A549 (cell line): ENCODE results near the gene TMEM106C. TPM values are rescaled to one million over a fixed set of nuclear protein-coding genes. Genes with fewer than 3 reads are reported as not detected.

Source experiments
- ATAC-seq, 2 experiments: fragments of 200-7000 bp in 1 of 2; fragments of >200 bp in 1 of 2; cut with Nextera tagmentation in 1 of 2; cut with Tn5 transposase in 1 of 2; 3 replicates each; pipeline versions ENCODE4 v1.8.0 to v1.9.1; 2018 to 2020; ENCODE audit warnings: mild to moderate bottlenecking in 1 of 2, moderate library complexity in 1 of 2
- CTCF ChIA-PET: fragments of 300-600 bp; sonication (Branson Sonifier 250); formaldehyde crosslinking; extraction: SDS; loops from one replicate; lab custom pipeline; 2021; ENCODE audit warnings: antibody characterized with exemption, inconsistent platforms; lab: Yijun Ruan, JAX
- POLR2A ChIA-PET: fragments of 350-600 bp; formaldehyde crosslinking; extraction: SDS; loops from one replicate; lab custom pipeline; 2021; ENCODE audit warnings: antibody characterized with exemption, inconsistent platforms; lab: Yijun Ruan, JAX
- DNase-seq, 2 experiments: peaks; one replicate each; pipeline versions ENCODE4 v3.0.0 to v3.0.0-alpha.2; 2011 to 2016; ENCODE audit warnings: low read depth in 1 of 2, low spot score in 1 of 2
- FAIRE-seq: peaks from 2 replicates; lab custom pipeline; 2011; peaks lifted over from hg19 to GRCh38; lab: Jason Lieb, UNC
- H3K27ac ChIP-seq, 2 experiments: fragments of >200 bp; sonication (Bioruptor Twin); formaldehyde crosslinking; 3 replicates each; pipeline ENCODE4 v1.5.1; 2016 to 2017
- H3K4me1 ChIP-seq: fragments of >200 bp; sonication (Bioruptor Twin); formaldehyde crosslinking; 3 replicates; pipeline ENCODE4 v1.6.1; 2016
- H3K4me2 ChIP-seq: fragments of >200 bp; sonication (Bioruptor Twin); formaldehyde crosslinking; 3 replicates; pipeline ENCODE4 v1.6.1; 2016
- H3K4me3 ChIP-seq: fragments of >200 bp; sonication (Bioruptor Twin); formaldehyde crosslinking; 3 replicates; pipeline ENCODE4 v1.5.1; 2016
- H3K9me3 ChIP-seq: fragments of >200 bp; sonication (Bioruptor Twin); formaldehyde crosslinking; 3 replicates; pipeline ENCODE4 v1.6.1; 2016
- BCL3 ChIP-seq: fragments of >200 bp; sonication (Bioruptor Twin); formaldehyde crosslinking; IDR thresholded peaks from 3 replicates; pipeline ENCODE4 v1.6.1; 2016
- BHLHE40 ChIP-seq: IDR thresholded peaks from 2 replicates; pipeline ENCODE4 v1.6.1; 2012; ENCODE audit warnings: low read depth, low read length, inconsistent platforms
- CEBPB ChIP-seq, 2 experiments: fragments of >200 bp in 1 of 2; sonication (Bioruptor Twin) in 1 of 2; formaldehyde crosslinking in 1 of 2; IDR thresholded peaks; 2 replicates each; pipeline ENCODE4 v1.6.1; 2012 to 2016
- CHD2 ChIP-seq: fragments of 150-350 bp; IDR thresholded peaks from 2 replicates; pipeline ENCODE4 v1.6.1; 2014; ENCODE audit warnings: low read length; ENCODE audit not compliant: partially characterized antibody
- CHD4 ChIP-seq: fragments of 200-600 bp; sonication (generic); IDR thresholded peaks from 2 replicates; pipeline ENCODE4 v1.6.1; 2016; ENCODE audit warnings: antibody characterized with exemption, mild to moderate bottlenecking, borderline replicate concordance
- ELK1 ChIP-seq: fragments of 150-350 bp; IDR thresholded peaks from 2 replicates; pipeline ENCODE4 v1.6.1; 2014; ENCODE audit warnings: low read depth, mild to moderate bottlenecking, low read length
- ESRRA ChIP-seq: fragments of 150-350 bp; IDR thresholded peaks from 2 replicates; pipeline ENCODE4 v1.6.1; 2014; ENCODE audit warnings: mild to moderate bottlenecking, low read length, borderline replicate concordance
- FOXS1 ChIP-seq: fragments of 250-450 bp; sonication (Bioruptor Pico); IDR thresholded peaks from 2 replicates; pipeline ENCODE4 v1.5.0; 2020; ENCODE audit warnings: mild to moderate bottlenecking, moderate library complexity
- HEYL ChIP-seq: fragments of 250-450 bp; sonication (Bioruptor Pico); IDR thresholded peaks from 2 replicates; pipeline ENCODE4 v1.8.0; 2021; ENCODE audit warnings: mild to moderate bottlenecking, moderate library complexity
- HOXB13 ChIP-seq: fragments of 250-450 bp; sonication (Bioruptor Pico); IDR thresholded peaks from 2 replicates; pipeline ENCODE4 v1.5.0; 2020; ENCODE audit warnings: low read depth, mild to moderate bottlenecking, moderate library complexity
- HOXB5 ChIP-seq: fragments of 250-450 bp; sonication (Bioruptor Pico); IDR thresholded peaks from 2 replicates; pipeline ENCODE4 v1.5.0; 2020; ENCODE audit warnings: mild to moderate bottlenecking, moderate library complexity
- JUN ChIP-seq, 2 experiments: fragments of >200 bp; sonication (Bioruptor Twin); formaldehyde crosslinking; IDR thresholded peaks; 2 replicates in 1 of 2; 3 replicates in 1 of 2; pipeline ENCODE4 v1.6.1; 2016 to 2017
- KDM1A ChIP-seq: fragments of 200-600 bp; sonication (generic); IDR thresholded peaks from 2 replicates; pipeline ENCODE4 v1.6.1; 2016; ENCODE audit warnings: low read depth, mild to moderate bottlenecking
- KDM5A ChIP-seq: fragments of 200-600 bp; sonication (generic); IDR thresholded peaks from 2 replicates; pipeline ENCODE4 v1.6.1; 2016; ENCODE audit warnings: antibody characterized with exemption, mild to moderate bottlenecking
- NR3C1 ChIP-seq: fragments of >200 bp; sonication (Bioruptor Twin); formaldehyde crosslinking; IDR thresholded peaks from 3 replicates; pipeline ENCODE4 v1.6.1; 2017
- PHF8 ChIP-seq: fragments of 200-600 bp; sonication (generic); IDR thresholded peaks from 2 replicates; pipeline ENCODE4 v1.6.1; 2016; ENCODE audit warnings: low read depth, mild to moderate bottlenecking, antibody characterized with exemption, moderate library complexity, borderline replicate concordance
- POLR2A ChIP-seq: IDR thresholded peaks from 2 replicates; pipeline ENCODE4 v1.6.1; 2012; ENCODE audit warnings: mild to moderate bottlenecking, low read length
- POLR2AphosphoS2 ChIP-seq: conservative IDR thresholded peaks from 2 replicates; pipeline ENCODE4 v1.6.1; 2012; ENCODE audit warnings: low read length, improper control_type of control experiment, inconsistent platforms
- RARB ChIP-seq: fragments of 250-450 bp; sonication (Bioruptor Pico); IDR thresholded peaks from 2 replicates; pipeline ENCODE4 v1.8.0; 2021; ENCODE audit warnings: mild to moderate bottlenecking, moderate library complexity
- RCOR1 ChIP-seq: fragments of 150-350 bp; IDR thresholded peaks from 2 replicates; pipeline ENCODE4 v1.6.1; 2014; ENCODE audit warnings: antibody characterized with exemption, low read length, low read depth
- RNF2 ChIP-seq: fragments of 200-600 bp; sonication (generic); IDR thresholded peaks from 2 replicates; pipeline ENCODE4 v1.6.1; 2016; ENCODE audit warnings: low read depth, mild to moderate bottlenecking, antibody characterized with exemption, moderate library complexity, borderline replicate concordance
- ZC3H11A ChIP-seq: fragments of 450-650 bp; IDR thresholded peaks from 2 replicates; pipeline ENCODE4 v1.6.1; 2014; ENCODE audit warnings: antibody characterized with exemption, mild to moderate bottlenecking
- ZSCAN20 ChIP-seq: fragments of 250-450 bp; sonication (Bioruptor Pico); IDR thresholded peaks from 2 replicates; pipeline ENCODE4 v1.8.0; 2022; ENCODE audit warnings: mild to moderate bottlenecking, moderate library complexity
- WGBS: methylation state at CpG from one replicate; pipeline ENCODE4 v1.1.6; 2017; ENCODE audit errors: missing lambda C conversion rate; 5-methylcytosine and 5-hydroxymethylcytosine counted together
- polyA plus RNA-seq, 4 experiments: library from polyadenylated mRNA; depleted of rRNA in 3 of 4; stranded (reverse); fragments of >200 nt; fragmentation: RNase III in 1 of 4; extraction: RNeasy Plus Mini Kit Qiagen cat#74134 plus additional on column Dnase treatment in 1 of 4; gene quantifications; 2 replicates in 3 of 4; 3 replicates in 1 of 4; pipeline ENCODE4 v1.2.3, GENCODE V29; 2011 to 2017
- TF ChIP-seq, protein P1 (sequence below): IDR thresholded peaks from 2 replicates; pipeline ENCODE4 v1.6.1; 2012
- TF ChIP-seq, protein P2 (sequence below): fragments of 450-650 bp; IDR thresholded peaks from 2 replicates; pipeline ENCODE4 v1.6.1; 2014; ENCODE audit warnings: antibody characterized with exemption
- TF ChIP-seq, protein P3 (sequence below): fragments of 200-600 bp; sonication (generic); IDR thresholded peaks from 2 replicates; pipeline ENCODE4 v1.6.1; 2016; ENCODE audit warnings: antibody characterized with exemption, mild to moderate bottlenecking, moderate library complexity

The TMEM106C gene
- polyA plus RNA-seq, 2 of the 4 experiments (the other 2 are of a cell fraction) = 166 to 236 TPM

DNA sequence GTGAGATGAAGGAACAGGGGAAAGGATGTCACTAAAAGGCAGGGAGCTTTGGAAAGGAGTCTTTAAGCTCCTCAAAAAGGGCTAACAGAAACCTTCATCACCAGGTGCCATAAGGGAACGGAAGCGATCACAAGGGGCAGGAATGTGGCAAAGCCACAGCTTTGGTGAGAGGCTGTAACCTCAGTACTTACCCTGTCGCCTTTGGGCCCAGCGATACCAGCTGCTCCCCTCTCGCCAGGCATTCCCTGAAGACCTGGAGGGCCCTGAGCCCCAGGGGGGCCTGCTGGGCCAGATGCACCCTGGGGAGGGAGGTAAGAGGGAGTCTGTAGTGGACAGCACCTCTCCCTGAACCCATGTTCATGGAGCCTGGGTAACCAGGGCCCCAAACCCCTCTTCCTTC lies 18.9 kb downstream of the TMEM106C start:
- POLR2A ChIA-PET = no interaction called here
- ATAC-seq = no peak

GRCh38 chr12:47982770-47983169 lies 19.4 kb downstream of the TMEM106C start:
- ChIA-PET POLR2A (no interaction called here), CTCF (interaction anchor here (1.4 kb wide), 1 partner anchor 20 kb away, joined by 5 read pairs; no protein-coding TSS in a partner anchor)
- no peak for DNase-seq
- Histone ChIP-seq H3K4me3 (no peak overlapping the region), H3K9me3 (no peaks in the 10 kb centered on the region), H3K27ac (no peak overlapping the region), H3K4me1 (no peaks in the 10 kb centered on the region), H3K4me2 (no peak overlapping the region)
- 49% methylated on average over 11 of the region's 11 CpGs for WGBS
- FAIRE-seq = no peak
- no peak for ATAC-seq
- TF ChIP-seq HOXB5 (CRISPR knock-in tag) = no peak
- no peak for TF ChIP-seq CHD2
- no peak for TF ChIP-seq POLR2A
- no peak for TF ChIP-seq HOXB13 (CRISPR knock-in tag)
- TF ChIP-seq KDM1A = no peak

More for the DNA sequence above, 18.9 kb downstream of the TMEM106C start:
- CTCF ChIA-PET = interaction anchor here (1.4 kb wide), 1 partner anchor 20 kb away, joined by 5 read pairs; no protein-coding TSS in a partner anchor
- no peak overlapping the region for H3K4me2 ChIP-seq
- H3K4me1 ChIP-seq = no peaks in the 10 kb centered on the region
- H3K9me3 ChIP-seq = no peaks in the 10 kb centered on the region
- DNase-seq = no peak
- H3K4me3 ChIP-seq = no peak overlapping the region
- WGBS = 62% methylated on average over 5 of the region's 5 CpGs
- no peak for FAIRE-seq
- no peak for TF ChIP-seq FOXS1 (CRISPR knock-in tag)
- no peak for TF ChIP-seq ZSCAN20 (CRISPR knock-in tag)
- no peak for TF ChIP-seq RCOR1
- TF ChIP-seq RARB (CRISPR knock-in tag) = no peak
- no peak for TF ChIP-seq KDM5A
- no peak for TF ChIP-seq POLR2AphosphoS2
- TF ChIP-seq RNF2 = no peak
- TF ChIP-seq HEYL = no peak
- TF ChIP-seq, protein P1, sequence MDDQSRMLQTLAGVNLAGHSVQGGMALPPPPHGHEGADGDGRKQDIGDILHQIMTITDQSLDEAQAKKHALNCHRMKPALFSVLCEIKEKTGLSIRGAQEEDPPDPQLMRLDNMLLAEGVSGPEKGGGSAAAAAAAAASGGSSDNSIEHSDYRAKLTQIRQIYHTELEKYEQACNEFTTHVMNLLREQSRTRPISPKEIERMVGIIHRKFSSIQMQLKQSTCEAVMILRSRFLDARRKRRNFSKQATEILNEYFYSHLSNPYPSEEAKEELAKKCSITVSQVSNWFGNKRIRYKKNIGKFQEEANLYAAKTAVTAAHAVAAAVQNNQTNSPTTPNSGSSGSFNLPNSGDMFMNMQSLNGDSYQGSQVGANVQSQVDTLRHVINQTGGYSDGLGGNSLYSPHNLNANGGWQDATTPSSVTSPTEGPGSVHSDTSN = no peak
- TF ChIP-seq CHD4 = no peak
- no peak for TF ChIP-seq PHF8
- TF ChIP-seq CEBPB (IDR thresholded peaks at IDR 0.05) = no peak
- no peak for TF ChIP-seq ZC3H11A
- no peak for TF ChIP-seq JUN (IDR thresholded peaks at IDR 0.05)
- TF ChIP-seq, all 56 proteins: peak for 0
- no peak overlapping the region for H3K27ac ChIP-seq

- FAIRE-seq = no peak
- Histone ChIP-seq H3K4me3 (no peak overlapping the region), H3K4me1 (no peaks in the 10 kb centered on the region), H3K9me3 (no peaks in the 10 kb centered on the region), H3K27ac (no peak overlapping the region), H3K4me2 (no peak overlapping the region)
- POLR2A ChIA-PET = no interaction called here
- WGBS = 41% methylated on average over 5 of the region's 5 CpGs
- CTCF ChIA-PET = interaction anchor here (0.6 kb wide), 1 partner anchor 20 kb away, joined by 3 read pairs; the partner anchor contains the start of gene TMEM106C
- no peak for DNase-seq
- no peak for ATAC-seq
- TF ChIP-seq, protein P2, sequence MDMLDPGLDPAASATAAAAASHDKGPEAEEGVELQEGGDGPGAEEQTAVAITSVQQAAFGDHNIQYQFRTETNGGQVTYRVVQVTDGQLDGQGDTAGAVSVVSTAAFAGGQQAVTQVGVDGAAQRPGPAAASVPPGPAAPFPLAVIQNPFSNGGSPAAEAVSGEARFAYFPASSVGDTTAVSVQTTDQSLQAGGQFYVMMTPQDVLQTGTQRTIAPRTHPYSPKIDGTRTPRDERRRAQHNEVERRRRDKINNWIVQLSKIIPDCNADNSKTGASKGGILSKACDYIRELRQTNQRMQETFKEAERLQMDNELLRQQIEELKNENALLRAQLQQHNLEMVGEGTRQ = no peak
- TF ChIP-seq NR3C1 (no peak), BCL3 (no peak), CHD2 (no peak), ESRRA (no peak), RCOR1 (no peak), BHLHE40 (no peak), ELK1 (no peak), RNF2 (no peak)
- TF ChIP-seq, protein P3, sequence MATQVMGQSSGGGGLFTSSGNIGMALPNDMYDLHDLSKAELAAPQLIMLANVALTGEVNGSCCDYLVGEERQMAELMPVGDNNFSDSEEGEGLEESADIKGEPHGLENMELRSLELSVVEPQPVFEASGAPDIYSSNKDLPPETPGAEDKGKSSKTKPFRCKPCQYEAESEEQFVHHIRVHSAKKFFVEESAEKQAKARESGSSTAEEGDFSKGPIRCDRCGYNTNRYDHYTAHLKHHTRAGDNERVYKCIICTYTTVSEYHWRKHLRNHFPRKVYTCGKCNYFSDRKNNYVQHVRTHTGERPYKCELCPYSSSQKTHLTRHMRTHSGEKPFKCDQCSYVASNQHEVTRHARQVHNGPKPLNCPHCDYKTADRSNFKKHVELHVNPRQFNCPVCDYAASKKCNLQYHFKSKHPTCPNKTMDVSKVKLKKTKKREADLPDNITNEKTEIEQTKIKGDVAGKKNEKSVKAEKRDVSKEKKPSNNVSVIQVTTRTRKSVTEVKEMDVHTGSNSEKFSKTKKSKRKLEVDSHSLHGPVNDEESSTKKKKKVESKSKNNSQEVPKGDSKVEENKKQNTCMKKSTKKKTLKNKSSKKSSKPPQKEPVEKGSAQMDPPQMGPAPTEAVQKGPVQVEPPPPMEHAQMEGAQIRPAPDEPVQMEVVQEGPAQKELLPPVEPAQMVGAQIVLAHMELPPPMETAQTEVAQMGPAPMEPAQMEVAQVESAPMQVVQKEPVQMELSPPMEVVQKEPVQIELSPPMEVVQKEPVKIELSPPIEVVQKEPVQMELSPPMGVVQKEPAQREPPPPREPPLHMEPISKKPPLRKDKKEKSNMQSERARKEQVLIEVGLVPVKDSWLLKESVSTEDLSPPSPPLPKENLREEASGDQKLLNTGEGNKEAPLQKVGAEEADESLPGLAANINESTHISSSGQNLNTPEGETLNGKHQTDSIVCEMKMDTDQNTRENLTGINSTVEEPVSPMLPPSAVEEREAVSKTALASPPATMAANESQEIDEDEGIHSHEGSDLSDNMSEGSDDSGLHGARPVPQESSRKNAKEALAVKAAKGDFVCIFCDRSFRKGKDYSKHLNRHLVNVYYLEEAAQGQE = no peak
Measured at GRCh38 chr12:47983541-47984115, 20.2 kb downstream of the TMEM106C start.
